Heart right ventricle (tissue), 16 donors: ENCODE measurements around the gene ZNF652. TPM values are rescaled to one million over a fixed set of nuclear protein-coding genes. Genes with fewer than 3 reads are reported as not detected.
"Not testable (repeated sequence)": the region's sequence is repeated elsewhere in the genome, so short reads cannot be mapped to it uniquely, and the experiment has no call there.

ENCODE experiments used
- ATAC-seq, 8 donors: fragments of 200-7000 bp; cut with Tn5 transposase; one replicate each; pipeline ENCODE4 v1.9.1; 2020; ENCODE audit warnings: mild to moderate bottlenecking in 8 of 8, moderate library complexity in 8 of 8, moderate number of reproducible peaks in 1 of 8
- DNase-seq, 2 donors: peaks; one replicate each; pipeline ENCODE4 v3.0.0-alpha.2; 2020
- H3K27ac ChIP-seq, 10 donors: fragments of 200-600 bp; sonication (generic) in 2 of 10; one replicate each; pipeline versions ENCODE4 v1.5.0 to v1.8.0; 2020 to 2022; ENCODE audit warnings: mild to moderate bottlenecking in 3 of 10
- H3K27me3 ChIP-seq, 7 donors: fragments of 200-600 bp; one replicate each; pipeline ENCODE4 v1.8.0; 2021 to 2022; ENCODE audit warnings: mild to moderate bottlenecking in 2 of 7
- H3K36me3 ChIP-seq, 9 donors: fragments of 200-600 bp; sonication (generic) in 1 of 9; one replicate each; pipeline versions ENCODE4 v1.5.0 to v1.8.0; 2020 to 2022; ENCODE audit warnings: mild to moderate bottlenecking in 2 of 9
- H3K4me1 ChIP-seq, 9 donors: fragments of 200-600 bp; sonication (generic) in 1 of 9; one replicate each; pipeline versions ENCODE4 v1.5.0 to v1.8.0; 2020 to 2022; ENCODE audit warnings: mild to moderate bottlenecking in 4 of 9
- H3K4me3 ChIP-seq, 10 donors: fragments of 200-600 bp; sonication (generic) in 2 of 10; one replicate each; pipeline versions ENCODE4 v1.5.0 to v1.8.0; 2020 to 2022; ENCODE audit warnings: mild to moderate bottlenecking in 7 of 10, moderate library complexity in 2 of 10
- H3K9me3 ChIP-seq, 11 donors: fragments of 200-600 bp in 10 of 11; sonication (generic) in 2 of 11; one replicate each; pipeline versions ENCODE4 v1.5.0 to v1.8.0; 2013 to 2022; ENCODE audit warnings: mild to moderate bottlenecking in 2 of 11, control low read depth in 1 of 11, moderate library complexity in 1 of 11
- CTCF ChIP-seq, 9 donors: fragments of 200-600 bp; sonication (generic) in 2 of 9; IDR thresholded peaks; one replicate each; pipeline versions ENCODE4 v1.5.0 to v1.8.0; 2021 to 2022; ENCODE audit warnings: antibody characterized with exemption in 9 of 9, mild to moderate bottlenecking in 5 of 9, moderate library complexity in 1 of 9
- WGBS, 2 donors: extraction: QIAGEN DNeasy Blood & Tissue Kit; methylation state at CpG; one replicate each; pipeline ENCODE4 v1.1.7; 2013; ENCODE audit warnings: inconsistent platforms in 1 of 2; 5-methylcytosine and 5-hydroxymethylcytosine counted together
- intact Hi-C, 10 donors: fragments of 100-400 bp; cut with DNase I; formaldehyde crosslinking; loops; one replicate each; pipeline versions ENCODE4 v1.11.1 to v1.14.2; 2022
- polyA plus RNA-seq, 2 donors: library from polyadenylated mRNA; stranded (reverse); fragments of 200-250 nt; gene quantifications; one replicate each; pipeline ENCODE4 v1.2.3, GENCODE V29; 2013
- total RNA-seq, 10 donors: library from RNA; stranded (reverse); fragmentation: NEBNext Ultra II Directional in 3 of 10; extraction: Animal tissue kit (Norgen Biotek cat#: 25700) in 3 of 10; gene quantifications; one replicate each; pipeline versions ENCODE4 v1.2.1 to v1.2.4, GENCODE V29; 2021 to 2023
- donor health status: Arrhythmogenic right ventricular cardiomyopathy.
- donor health status: ischemic (EF 13 %, LVEDD 7.1; RV severe dilation, severe dysfunction).
- donor health status: healthy with polysubstance abuse.
- donor health status: DM: no; HTN: yes; CAD: no.
- donor health status: DM: no; HTN: no; CAD: no.
- donor health status: ischemic (EF 25% LVEDD 6.9; RV normal size, moderate dysfunction).
- donor health status: ischemic (EF 25% LVEDD 5.7; RV mildly dilated, moderate dysfunction).
- donor health status: healthy.
- donor health status: DM: yes; HTN: yes; CAD: no.
- donor health status: Ischemic cardiomyopathy.
- donor health status: ischemic (EF 35%, LVEDD 5.7; RV mildly dilated, moderate dysfunction).
- donor health status: nonischemic (EF 11% LVEDD 7.7; RV severe dilation, severe dysfunction).
- donor health status: DM: yes; HTN: yes; CAD: no.
- donor health status: PGD.
- donor health status: ischemic (EF 29% LVEDD 5.4; RV normal size, mild dysfunction).
- donor health status: nonischemic (EF 23%, LVEDD 6.1; RV moderate dilation, normal function).

The ZNF652 gene
- total and polyA plus RNA-seq, 12 donors = 5.2 to 35.6 (median 19.6) TPM

- Histone ChIP-seq H3K4me1 (no peaks in the 10 kb centered on the region), H3K27me3 (no peaks in the 10 kb centered on the region), H3K36me3 (no peaks in the 10 kb centered on the region), H3K4me3 (no peak overlapping the region), H3K27ac (no peak overlapping the region), H3K9me3 (no peaks in the 10 kb centered on the region)
- DNase-seq = no peak
- no peak for TF ChIP-seq CTCF (IDR thresholded peaks at IDR 0.05)
- WGBS, 2 donors = 84 to 89% methylated on average over 5 of the region's 5 CpGs
- ATAC-seq = no peak
- intact Hi-C loops = no loop called here
Observed at GRCh38 chr17:49269356-49269755, 92.7 kb downstream of the ZNF652 start.

- Histone ChIP-seq H3K36me3 (no peaks in the 10 kb centered on the region), H3K9me3 (no peaks in the 10 kb centered on the region), H3K27me3 (no peaks in the 10 kb centered on the region), H3K27ac (no peak overlapping the region), H3K4me3 (no peak overlapping the region), H3K4me1 (no peaks in the 10 kb centered on the region)
- ATAC-seq (no peak), DNase-seq (no peak)
- WGBS, 2 donors = 77 to 79% methylated on average over 3 of the region's 3 CpGs
- intact Hi-C loops = loop anchor here in 1 of 10 donors (1.0 kb wide), 1 partner anchor 49 kb away; no protein-coding TSS in a partner anchor
- TF ChIP-seq CTCF (IDR thresholded peaks at IDR 0.05) = no peak
Observed at GRCh38 chr17:49267912-49268311, 94.1 kb downstream of the ZNF652 start.

- Histone ChIP-seq H3K4me1 (peaks cover 0 to 3% (median 0%) of the 10 kb centered on the region in 9 donors), H3K36me3 (no peaks in the 10 kb centered on the region), H3K9me3 (no peaks in the 10 kb centered on the region), H3K27ac (no peak overlapping the region), H3K4me3 (no peak overlapping the region), H3K27me3 (no peaks in the 10 kb centered on the region)
- TF ChIP-seq CTCF (IDR thresholded peaks at IDR 0.05) = no peak
- intact Hi-C loops = no loop called here
- DNase-seq (no peak), ATAC-seq (no peak)
- 80 to 92% methylated on average over 2 of the region's 2 CpGs for WGBS, 2 donors
Observed at GRCh38 chr17:49266233-49266632, 95.8 kb downstream of the ZNF652 start.

- DNase-seq, ATAC-seq, H3K9me3 ChIP-seq, H3K27me3 ChIP-seq, H3K36me3 ChIP-seq, intact Hi-C loops, H3K4me3 ChIP-seq: not testable (repeated sequence)
- H3K4me1 ChIP-seq = peaks cover 0 to 25% (median 12%) of the 10 kb centered on the region in 9 donors
- peak overlapping the region in 2 of 10 donors; percentile 93 to 96 for H3K27ac ChIP-seq
- WGBS, 2 donors = 88 to 91% methylated on average over 9 of the region's 9 CpGs
Observed at GRCh38 chr17:49261540-49261939, 100.5 kb downstream of the ZNF652 start.

GRCh38 chr17:49260817-49261291, 101.2 kb downstream of the ZNF652 start:
- ATAC-seq = peak in 4 of 8 donors; percentile 3 to 49 (median 13)

More at GRCh38 chr17:49260817-49261291, 101.2 kb downstream of the ZNF652 start:
- Histone ChIP-seq H3K4me3 (peak overlapping the region; percentile 39 to 69 (median 60)), H3K36me3 (no peaks in the 10 kb centered on the region), H3K4me1 (peaks cover 0 to 25% (median 12%) of the 10 kb centered on the region in 9 donors), H3K9me3 (no peaks in the 10 kb centered on the region), H3K27me3 (no peaks in the 10 kb centered on the region), H3K27ac (peak overlapping the region; percentile 75 to 96 (median 90))
- peak; percentile 12 to 36 for DNase-seq
- WGBS, 2 donors = 52 to 60% methylated on average over 11 of the region's 11 CpGs
- TF ChIP-seq CTCF (IDR thresholded peaks at IDR 0.05) = no peak
- intact Hi-C loops = no loop called here
